ENCODE data around the gene VARS2.
"Not testable (repeated sequence)": the region's sequence is repeated elsewhere in the genome, so short reads cannot be mapped to it uniquely, and the experiment has no call there.

Gene VARS2

DNA sequence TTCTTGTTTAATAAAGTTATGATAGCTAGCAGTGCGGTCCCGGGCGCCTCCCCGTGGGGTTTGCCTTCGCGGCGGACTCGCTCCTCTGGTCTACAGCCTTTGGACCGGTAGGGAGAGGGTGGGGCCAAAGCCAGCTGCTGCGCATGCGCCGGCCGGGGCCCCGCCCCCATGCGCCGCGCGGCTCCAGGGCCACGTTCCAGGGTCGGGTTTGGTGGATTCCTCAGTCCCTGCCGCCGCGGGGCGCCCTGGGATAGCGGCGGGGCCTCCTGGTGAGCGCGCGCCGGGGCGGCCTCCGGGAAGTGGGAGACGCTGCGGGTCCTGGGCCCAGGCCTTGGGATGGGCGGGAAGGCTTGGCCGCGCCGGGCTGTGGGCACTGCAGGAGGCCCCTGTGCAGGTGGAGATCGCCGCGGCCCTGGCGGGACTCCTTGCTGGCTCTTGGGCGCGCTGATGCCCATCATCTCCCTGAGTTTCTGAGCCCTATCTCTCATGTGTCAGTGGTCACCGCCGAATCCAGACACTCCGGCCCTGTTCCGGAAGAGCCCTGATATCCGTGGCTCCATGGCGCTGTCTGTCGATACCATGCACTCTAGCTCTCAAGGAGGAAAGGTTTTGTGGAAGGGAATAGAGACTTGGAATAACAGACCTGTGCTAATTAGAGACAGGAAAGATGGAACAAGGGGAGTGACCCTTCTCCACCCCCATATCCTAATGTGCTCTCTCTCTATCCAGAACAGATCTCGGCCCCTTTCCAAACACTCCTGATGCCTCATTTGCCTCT is at the start of gene VARS2:
Gene VARS2, plus strand, starts transcription at position 163 of the 778 bp plus-strand sequence. Its CDS starts 599 bp downstream, at position 762.
- peak; percentile 96 for ATAC-seq
- Mint-ChIP-seq H3K4me1 (peaks cover 63% of the 10 kb centered on the region), H3K27me3 (no peaks in the 10 kb centered on the region), H3K9me3 (no peaks in the 10 kb centered on the region), H3K4me3 (peak within 1 kb of the TSS; percentile 88 to 97), H3K27ac (peak within 1 kb of the TSS; percentile 74 to 95)
- DNase-seq = peak; percentile 90 to 91

DNA sequence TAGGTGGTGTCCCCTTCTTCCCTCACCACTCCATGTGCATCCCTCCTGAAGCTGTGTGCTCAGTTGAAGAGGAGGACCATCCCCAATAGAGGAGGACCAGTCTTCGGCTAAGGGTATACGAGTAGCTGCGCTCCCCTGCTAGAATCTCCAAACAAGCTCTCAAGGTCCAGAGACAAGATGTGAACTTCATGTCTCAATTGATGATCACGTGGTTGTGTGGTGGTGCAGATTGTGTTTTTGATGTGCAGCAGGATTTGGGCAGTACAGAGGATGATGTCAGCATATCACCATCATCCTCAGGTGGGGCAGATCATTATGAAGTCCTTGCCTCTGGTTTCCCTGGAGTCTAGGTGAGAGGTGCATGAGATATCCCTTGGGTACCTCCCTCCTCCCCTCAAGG is 49.7 kb upstream of the VARS2 start:
- ATAC-seq = no peak
- H3K27ac Mint-ChIP-seq = no peak overlapping the region
- H3K4me1 Mint-ChIP-seq = peaks cover 17% of the 10 kb centered on the region
- DNase-seq = no peak
- H3K9me3 Mint-ChIP-seq = peaks cover 7 to 45% of the 10 kb centered on the region in 2 donors
- no peaks in the 10 kb centered on the region for H3K27me3 Mint-ChIP-seq
- no peak overlapping the region for H3K4me3 Mint-ChIP-seq

DNA sequence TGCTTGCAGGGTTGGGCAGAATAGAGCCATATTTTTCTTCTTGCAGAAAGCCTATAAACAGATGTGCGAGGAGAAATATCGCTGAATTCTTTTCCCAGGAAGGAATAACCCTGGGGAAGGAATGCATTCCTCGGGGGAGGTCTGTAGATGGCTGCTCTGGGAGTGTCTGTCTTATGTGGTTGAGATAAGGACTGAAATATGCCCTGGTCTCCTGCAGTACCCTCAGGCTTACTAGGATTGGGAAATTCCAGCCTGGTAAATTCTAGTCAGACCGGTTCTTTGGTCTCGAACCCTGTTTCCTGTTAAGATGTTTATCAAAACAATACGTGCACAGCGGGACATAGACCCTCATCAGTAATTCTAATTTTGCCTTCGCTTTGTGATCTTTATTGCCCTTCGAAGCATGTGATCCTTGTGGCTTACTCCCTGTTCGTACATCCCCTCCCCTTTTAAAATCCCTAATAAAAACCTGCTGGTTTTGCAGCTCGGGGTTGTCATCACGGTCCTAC is 44.7 kb upstream of the VARS2 start:
- Mint-ChIP-seq H3K9me3 (peaks cover 25 to 46% of the 10 kb centered on the region in 2 donors), H3K4me1 (peaks cover 20% of the 10 kb centered on the region)
- not testable (repeated sequence) for ATAC-seq, H3K27me3 Mint-ChIP-seq, H3K27ac Mint-ChIP-seq, H3K4me3 Mint-ChIP-seq, DNase-seq

DNA sequence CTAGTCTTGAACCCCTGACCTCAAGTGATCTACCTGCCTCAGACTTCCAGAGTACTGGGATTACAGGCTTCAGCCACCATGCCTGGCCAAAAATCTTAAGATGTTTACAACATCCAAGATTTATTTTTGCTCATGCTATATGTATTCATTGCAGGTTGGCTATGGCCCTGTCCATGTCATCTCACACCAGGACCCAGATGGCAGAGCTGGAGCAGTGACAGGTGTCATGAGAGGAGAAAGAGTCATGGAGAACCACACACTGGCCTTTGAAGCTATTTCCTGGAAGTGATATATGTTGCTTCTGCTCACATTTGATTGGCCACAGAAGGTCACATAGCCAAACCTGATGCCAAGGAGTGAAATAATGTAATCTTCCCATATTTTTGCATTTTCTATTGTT is 43.5 kb upstream of the VARS2 start:
- ATAC-seq (peak; percentile 56), DNase-seq (no peak)
- Mint-ChIP-seq H3K9me3 (peaks cover 25 to 46% of the 10 kb centered on the region in 2 donors), H3K4me3 (no peak overlapping the region), H3K27me3 (no peaks in the 10 kb centered on the region), H3K27ac (peak overlapping the region in 1 of 2 donors; percentile 87), H3K4me1 (peaks cover 26% of the 10 kb centered on the region)

DNA sequence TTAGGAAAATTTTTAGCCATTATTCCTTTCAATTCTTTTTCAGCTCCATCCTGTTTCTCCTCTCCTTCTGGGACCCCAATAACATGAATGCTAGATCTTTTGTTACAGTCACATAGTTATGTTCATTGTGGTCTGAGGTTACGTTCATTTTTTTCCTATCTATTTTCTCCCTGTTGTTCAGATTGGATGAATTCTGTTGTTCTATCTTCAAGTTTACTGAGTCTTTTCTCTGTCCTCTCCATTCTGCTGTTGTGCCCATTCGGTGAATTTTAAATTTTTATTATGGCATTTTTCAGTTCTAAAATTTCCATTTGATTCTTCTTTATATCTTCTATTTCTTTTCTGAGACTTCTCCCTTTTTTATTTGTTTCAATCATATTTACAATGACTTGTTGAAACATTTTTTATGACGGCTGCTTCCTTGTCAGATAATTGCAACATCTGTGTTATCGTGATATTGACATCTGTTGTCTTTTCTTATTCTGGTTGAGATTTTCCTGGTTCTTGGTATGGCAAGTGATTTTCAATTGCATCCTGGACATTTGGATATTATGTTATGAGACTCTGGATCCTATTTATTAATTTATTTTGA is 42.4 kb upstream of the VARS2 start:
- no peaks in the 10 kb centered on the region for H3K27me3 Mint-ChIP-seq
- ATAC-seq (no peak), DNase-seq (no peak)
- peak overlapping the region in 1 of 2 donors; percentile 80 for H3K27ac Mint-ChIP-seq
- peaks cover 37% of the 10 kb centered on the region for H3K4me1 Mint-ChIP-seq
- H3K9me3 Mint-ChIP-seq = peaks cover 25 to 46% of the 10 kb centered on the region in 2 donors
- H3K4me3 Mint-ChIP-seq = peak overlapping the region; percentile 32 to 74

DNA sequence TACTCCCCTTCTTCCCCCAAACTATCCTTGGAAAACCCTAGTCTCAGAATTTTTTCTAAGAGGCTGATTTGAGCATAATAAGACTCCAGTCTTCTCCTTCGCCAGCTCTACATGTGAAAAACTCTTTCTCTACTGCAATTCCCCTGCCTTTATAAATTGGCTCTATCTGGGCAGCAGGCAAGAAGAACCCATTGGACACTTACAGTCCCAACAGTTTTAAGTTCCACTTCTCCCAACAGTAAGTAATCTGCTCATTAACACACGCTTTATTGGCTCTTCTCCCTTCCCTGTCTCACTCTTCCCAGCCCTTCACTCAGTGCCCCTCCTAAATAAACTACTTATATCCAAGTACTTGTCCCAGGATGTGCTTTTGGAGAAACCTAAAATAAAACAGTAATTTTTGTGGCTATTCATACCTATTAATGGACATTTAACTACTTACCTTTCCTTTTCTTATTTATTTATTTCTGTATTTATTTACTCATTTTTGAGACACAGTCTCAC is 40.8 kb upstream of the VARS2 start:
- peaks cover 52% of the 10 kb centered on the region for H3K4me1 Mint-ChIP-seq
- no peak overlapping the region for H3K27ac Mint-ChIP-seq
- ATAC-seq (no peak), DNase-seq (no peak)
- no peak overlapping the region for H3K4me3 Mint-ChIP-seq
- peaks cover 25 to 46% of the 10 kb centered on the region in 2 donors for H3K9me3 Mint-ChIP-seq
- H3K27me3 Mint-ChIP-seq = no peaks in the 10 kb centered on the region

DNA sequence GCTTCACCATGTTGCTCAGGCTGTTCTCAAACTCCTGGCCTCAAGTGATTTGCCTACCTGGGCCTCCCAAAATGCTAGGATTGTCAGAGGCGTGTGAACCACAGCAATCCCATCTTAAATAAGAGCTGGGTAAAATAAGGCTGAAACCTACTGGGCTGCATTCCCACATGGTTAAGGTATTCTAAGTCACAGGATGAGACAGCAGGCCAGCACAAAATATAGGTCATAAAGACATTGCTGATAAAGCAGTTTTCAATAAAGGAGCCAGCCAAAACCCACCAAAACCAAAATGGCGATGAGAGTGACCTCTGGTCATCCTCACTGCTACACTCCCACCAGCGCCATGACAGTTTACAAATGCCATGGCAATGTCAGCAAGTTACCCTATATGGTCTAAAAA is 40.2 kb upstream of the VARS2 start:
- not testable (repeated sequence) for H3K27ac Mint-ChIP-seq, DNase-seq, H3K27me3 Mint-ChIP-seq, ATAC-seq, H3K4me3 Mint-ChIP-seq
- Mint-ChIP-seq H3K4me1 (peaks cover 58% of the 10 kb centered on the region), H3K9me3 (peaks cover 25 to 43% of the 10 kb centered on the region in 2 donors)

DNA sequence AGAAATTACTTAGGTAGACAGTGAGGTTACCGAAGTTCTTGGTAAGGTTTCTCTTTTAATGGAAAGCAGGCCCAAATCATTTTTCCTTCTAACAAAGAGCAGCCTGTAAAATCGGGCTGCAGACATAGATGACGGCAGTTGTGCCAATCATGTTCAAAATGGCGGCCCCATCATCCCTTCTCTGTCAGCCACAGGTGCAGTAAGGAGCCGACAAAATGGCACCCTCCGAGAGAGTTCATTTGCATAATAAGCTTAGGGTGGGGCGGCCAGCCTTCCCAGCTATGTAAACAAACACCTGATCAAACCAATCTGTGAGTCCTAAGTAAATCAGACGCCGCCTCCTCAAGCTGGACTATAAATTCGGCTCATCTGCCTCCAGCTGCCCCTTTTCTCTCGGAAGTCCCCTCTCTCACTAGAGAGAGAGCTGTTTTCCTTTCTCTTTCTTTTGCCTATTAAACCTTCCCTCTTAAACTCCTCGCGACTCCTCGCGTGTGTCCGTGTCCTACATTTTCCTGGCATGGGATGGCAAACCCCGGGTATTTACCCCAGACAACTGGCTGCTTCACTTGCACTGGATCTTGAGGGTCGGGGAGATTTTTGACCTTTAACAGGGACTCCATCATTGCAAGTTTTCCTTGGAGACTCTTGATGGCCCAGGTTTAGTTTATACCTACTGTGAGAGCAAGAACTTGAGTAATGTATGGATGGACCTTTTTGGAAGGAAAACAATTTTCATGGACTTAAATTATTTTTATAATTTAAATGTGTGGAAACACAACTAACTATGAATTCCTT is 38.6 kb upstream of the VARS2 start:
- H3K4me3 Mint-ChIP-seq = no peak overlapping the region
- H3K9me3 Mint-ChIP-seq = peaks cover 20 to 32% of the 10 kb centered on the region in 2 donors
- no peak overlapping the region for H3K27ac Mint-ChIP-seq
- DNase-seq (no peak), ATAC-seq (no peak)
- no peaks in the 10 kb centered on the region for H3K27me3 Mint-ChIP-seq
- H3K4me1 Mint-ChIP-seq = peaks cover 57% of the 10 kb centered on the region

DNA sequence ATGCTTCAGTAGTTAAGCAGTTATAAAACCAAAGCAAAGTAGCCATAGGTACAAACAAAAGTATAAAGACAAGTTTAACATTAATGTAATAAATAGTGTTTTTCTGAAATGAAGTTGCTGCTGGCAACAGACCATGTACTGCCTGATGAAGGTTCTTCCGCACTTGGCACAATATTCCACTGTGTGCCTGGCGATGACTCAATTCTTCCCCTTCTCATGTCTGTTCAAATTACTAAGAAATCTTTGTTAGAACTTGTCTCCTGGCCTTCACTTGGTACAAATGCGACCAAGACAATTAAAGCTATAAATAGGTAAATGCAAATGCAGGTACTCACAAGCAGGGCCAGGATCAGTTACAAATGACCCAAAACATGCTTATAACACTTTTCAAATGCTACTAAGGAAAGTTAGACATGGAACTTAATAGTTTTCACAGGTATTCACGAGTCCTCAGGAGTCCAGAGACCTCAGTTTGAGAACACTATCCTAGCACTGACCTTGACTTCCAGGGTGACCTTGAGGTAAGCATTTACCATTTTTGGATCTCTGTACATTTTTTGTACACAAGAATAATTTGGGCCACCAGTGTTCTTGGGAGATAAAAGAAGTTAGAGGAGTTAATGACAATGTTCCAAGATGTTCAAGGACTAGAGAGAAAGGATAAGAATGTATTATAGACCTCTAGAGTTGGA is 37.9 kb upstream of the VARS2 start:
- DNase-seq = no peak
- H3K9me3 Mint-ChIP-seq = peaks cover 14 to 25% of the 10 kb centered on the region in 2 donors
- no peak for ATAC-seq
- peaks cover 50% of the 10 kb centered on the region for H3K4me1 Mint-ChIP-seq
- no peak overlapping the region for H3K4me3 Mint-ChIP-seq
- H3K27ac Mint-ChIP-seq = no peak overlapping the region
- no peaks in the 10 kb centered on the region for H3K27me3 Mint-ChIP-seq

DNA sequence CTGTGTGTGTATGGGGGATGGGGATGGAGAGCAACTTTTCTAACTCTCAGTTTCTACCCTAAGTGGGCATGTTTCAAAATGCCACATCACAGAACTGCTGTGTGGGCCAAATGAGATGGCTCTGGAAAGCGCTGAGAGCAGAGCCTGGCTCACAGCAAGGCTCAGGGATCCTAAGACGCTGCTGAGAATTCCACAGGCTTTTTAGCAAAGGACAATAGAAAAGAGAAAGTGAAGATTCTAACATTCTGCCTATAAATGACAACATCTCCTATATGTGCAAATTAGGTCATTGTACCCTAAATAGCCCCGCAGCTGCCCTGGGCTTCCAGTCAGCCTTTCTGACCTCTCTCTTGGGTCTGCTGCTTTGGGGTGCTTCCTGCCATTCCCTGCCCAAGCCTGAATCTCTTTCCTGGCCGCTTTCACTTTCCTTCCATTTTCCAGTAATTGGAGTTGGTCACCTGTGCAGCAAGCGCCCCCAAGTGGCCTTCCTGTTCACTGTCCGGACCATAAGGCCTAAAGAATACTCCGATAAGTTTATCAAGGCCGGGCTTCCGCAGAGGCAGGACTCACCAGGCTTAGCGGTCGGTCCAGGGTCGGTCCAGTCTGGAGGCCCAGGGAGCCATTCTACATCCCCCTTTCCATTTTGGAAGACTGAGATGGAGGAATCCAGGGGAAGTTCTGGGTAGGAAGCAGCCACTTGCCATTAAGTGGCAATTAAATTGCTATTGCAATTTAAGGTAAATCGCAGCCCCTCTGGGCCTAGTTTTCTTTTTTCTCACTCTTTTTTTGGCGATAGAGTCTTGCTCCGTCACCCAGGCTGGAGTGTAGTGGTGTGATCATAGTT is 36.4 kb upstream of the VARS2 start:
- Mint-ChIP-seq H3K4me3 (peak overlapping the region; percentile 74 to 89), H3K9me3 (peaks cover 7 to 10% of the 10 kb centered on the region in 2 donors), H3K4me1 (peaks cover 42% of the 10 kb centered on the region), H3K27me3 (no peaks in the 10 kb centered on the region), H3K27ac (peak overlapping the region; percentile 79 to 92)
- DNase-seq (peak; percentile 66 to 73), ATAC-seq (peak; percentile 89)

DNA sequence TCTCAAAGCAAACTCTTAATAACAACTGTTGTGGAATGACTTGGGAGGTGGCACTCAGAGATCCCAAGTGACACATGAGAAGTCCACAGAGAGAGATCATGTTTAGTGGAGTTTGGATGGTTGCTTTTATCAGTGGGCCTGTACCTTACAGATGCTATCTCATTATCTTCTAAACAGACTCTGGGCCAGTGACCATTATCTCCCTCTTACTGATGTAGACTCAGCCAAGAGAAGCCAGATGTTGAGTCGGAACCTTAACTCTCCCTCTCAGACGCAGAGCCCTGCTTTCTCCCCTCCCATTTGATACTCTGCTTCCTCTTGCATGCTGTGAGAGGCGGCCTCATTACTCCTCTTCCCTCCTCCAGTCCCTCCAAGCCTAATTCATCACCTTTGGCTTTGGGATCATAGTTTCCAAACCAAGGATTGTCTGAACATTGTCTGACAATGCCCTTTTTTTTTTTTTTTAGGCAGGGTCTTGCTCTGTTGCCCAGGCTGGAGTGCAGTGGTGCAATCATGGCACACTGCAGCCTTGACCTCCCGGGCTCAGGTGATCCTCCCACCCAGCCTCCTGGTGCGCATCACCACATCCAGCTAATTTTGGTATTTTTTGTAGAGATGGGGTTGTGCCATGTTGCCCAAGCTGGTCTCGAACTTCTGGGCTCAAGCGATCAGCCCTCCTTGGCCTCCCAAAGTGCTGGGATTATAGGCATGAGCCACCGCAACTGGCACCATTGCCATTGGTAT is 34.2 kb upstream of the VARS2 start:
- no peak overlapping the region for H3K27ac Mint-ChIP-seq
- peaks cover 56% of the 10 kb centered on the region for H3K4me1 Mint-ChIP-seq
- no peak overlapping the region for H3K4me3 Mint-ChIP-seq

DNA sequence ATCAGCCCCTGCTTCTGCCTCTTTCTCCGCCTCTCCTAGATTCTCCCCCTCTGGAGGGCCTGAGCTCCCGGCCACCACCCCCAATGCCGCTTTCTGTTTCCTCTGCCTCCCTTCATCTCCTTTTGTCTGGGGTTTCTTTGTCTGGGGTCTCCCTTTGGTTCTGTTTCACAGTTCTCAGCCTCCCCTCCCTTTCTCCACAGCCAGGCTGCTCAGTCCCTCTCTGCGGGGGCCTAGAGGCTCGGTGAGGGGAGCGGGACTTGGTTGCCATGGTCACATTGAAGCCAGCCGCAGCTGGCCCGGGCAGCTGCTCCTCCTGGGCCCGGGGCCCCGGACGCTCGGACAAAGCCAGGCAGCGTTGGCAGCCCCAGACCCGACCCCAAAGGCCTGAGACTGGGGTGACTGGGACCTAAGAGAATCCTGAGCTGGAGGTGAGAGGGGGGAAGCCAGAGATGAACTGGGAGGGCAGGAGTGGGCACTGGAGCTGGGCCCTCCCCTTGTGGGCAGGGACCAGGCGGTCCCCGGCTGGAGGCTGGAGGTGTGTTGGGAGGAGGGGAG is 33.3 kb upstream of the VARS2 start:
- H3K27me3 Mint-ChIP-seq = no peaks in the 10 kb centered on the region
- no peak for ATAC-seq
- peak overlapping the region in 1 of 2 donors; percentile 13 for H3K27ac Mint-ChIP-seq
- H3K4me1 Mint-ChIP-seq = peaks cover 57% of the 10 kb centered on the region
- H3K9me3 Mint-ChIP-seq = no peaks in the 10 kb centered on the region
- H3K4me3 Mint-ChIP-seq = no peak overlapping the region
- DNase-seq = no peak

More for the DNA sequence above, 34.2 kb upstream of the VARS2 start:
- DNase-seq (no peak), ATAC-seq (no peak)
- Mint-ChIP-seq H3K27me3 (no peaks in the 10 kb centered on the region), H3K9me3 (no peaks in the 10 kb centered on the region)

DNA sequence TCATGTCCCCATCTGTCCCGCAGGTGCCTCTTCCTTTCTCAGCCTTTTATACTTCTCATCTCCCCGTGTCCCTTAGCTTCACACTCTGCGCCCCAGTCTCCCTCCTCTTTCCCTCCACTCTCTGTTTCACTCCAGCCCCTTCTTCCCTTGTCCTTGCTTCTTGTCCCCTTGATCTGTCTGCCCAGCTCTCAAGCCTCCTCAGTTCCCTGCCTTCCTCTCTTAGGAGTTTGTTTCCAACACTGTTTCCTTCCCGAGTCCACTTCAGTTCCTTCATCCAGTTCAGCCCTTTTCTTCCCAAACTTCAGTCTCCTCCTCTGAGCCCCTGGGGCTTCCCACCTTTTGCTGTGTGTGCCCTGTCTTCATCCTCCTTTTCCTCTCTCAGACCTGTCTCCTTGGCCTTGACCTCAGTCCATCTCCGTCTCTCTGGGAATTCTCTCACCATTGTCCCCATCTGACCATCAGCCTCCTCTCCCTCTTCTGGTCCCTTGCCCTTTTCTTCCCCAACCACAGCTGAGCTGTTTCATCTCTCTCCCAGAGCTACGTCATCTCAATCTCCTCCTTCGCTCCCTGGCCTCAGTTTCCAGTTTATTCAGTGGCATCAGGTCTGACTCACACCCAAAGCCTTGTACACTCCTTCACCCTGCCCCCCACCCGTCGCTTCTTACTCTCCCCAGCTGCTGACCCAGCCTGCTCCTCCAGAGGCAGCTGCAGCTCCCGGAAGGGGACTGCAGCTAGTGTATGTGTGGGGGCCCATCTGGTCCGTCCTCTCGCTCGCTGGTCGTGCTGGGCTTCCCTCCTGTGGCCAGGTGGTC is 32.4 kb upstream of the VARS2 start:
- H3K4me1 Mint-ChIP-seq = peaks cover 58% of the 10 kb centered on the region

More for the DNA sequence above, 32.4 kb upstream of the VARS2 start:
- H3K27me3 Mint-ChIP-seq = no peaks in the 10 kb centered on the region
- no peaks in the 10 kb centered on the region for H3K9me3 Mint-ChIP-seq
- ATAC-seq (no peak), DNase-seq (no peak)
- no peak overlapping the region for H3K4me3 Mint-ChIP-seq
- H3K27ac Mint-ChIP-seq = no peak overlapping the region

All from stimulated activated naive CD8-positive, alpha-beta T cell treated with anti-CD3 and anti-CD28 coated beads, Interleukin-15, amount 100 ng/mL, for 72 hours (primary cell).